HG02943 (cell line): Measurements from ENCODE around the gene EXOC2.
"Not testable (repeated sequence)": the region's sequence is repeated elsewhere in the genome, so short reads cannot be mapped to it uniquely, and the experiment has no call there.

Experiments
- ATAC-seq: cut with Tn5 transposase; IDR thresholded peaks from one replicate; pipeline ENCODE4 v1.9.1; 2021; ENCODE audit warnings: mild to moderate bottlenecking, low read depth, moderate library complexity; ENCODE audit not compliant: unreplicated experiment

Gene EXOC2

DNA sequence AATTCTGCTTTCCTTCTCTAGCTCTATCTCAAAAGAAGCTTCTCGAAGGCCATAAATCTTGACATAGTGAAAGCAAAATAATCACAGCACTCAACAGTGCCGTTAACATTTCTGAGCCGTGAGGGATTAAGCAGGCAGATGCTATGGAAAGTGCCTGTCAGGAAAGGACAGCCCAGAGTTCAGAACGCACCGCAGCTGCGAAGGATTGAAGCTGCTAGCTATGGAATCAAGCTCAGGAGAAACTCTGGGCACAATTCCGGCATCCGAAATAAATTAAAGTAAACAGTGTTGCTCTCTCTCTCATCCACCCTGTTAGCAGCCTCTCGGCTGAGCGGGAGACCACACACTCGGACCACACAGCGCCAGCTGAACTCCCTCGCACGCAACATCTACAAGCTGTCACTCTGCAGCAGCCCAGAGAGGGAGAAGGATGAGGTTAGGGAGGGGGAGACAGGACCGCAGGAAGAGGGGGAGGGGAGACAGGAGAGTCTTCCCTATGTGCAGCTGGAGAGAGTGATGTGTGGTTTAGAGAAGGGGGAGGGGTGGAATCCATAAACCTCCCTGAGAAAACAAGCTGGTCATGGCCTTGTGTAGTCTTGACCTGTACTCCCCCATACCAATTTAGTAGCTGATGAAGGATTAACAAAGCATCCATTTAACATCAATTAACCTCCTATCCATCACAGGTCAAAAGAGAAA, 9.0 kb downstream of the EXOC2 start:
- no peak for ATAC-seq

DNA sequence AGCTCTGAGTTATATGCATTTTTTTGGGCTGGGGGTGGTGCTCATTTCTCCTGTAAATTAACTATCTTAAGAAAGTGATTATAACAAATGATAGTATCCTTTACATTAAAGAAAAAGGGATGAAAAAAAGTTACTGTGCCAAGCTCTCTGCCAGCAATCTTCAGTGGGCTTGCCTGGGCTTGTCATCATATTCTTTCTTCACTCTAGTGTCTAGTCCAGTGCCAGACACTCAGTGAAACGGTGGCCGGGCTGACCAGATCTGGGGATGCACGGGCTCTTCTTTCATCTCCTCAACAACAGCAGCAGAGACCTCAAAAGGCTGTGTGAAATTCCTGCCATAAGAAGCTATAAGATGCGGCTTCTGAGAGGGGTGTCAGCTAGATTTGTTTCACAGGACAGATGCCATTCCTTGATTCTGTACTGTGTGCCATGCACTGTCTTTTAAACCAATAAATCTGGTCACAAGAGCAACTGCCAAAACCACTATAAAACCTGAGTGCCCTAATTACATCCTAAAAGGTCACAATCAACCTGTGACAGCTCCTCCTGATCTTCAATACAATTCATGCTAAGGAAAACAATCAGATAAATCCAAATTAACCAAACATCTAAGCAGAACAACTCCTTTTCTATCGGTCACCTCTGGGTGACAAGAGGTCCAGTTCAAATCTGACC, 12.1 kb downstream of the EXOC2 start:
- no peak for ATAC-seq

DNA sequence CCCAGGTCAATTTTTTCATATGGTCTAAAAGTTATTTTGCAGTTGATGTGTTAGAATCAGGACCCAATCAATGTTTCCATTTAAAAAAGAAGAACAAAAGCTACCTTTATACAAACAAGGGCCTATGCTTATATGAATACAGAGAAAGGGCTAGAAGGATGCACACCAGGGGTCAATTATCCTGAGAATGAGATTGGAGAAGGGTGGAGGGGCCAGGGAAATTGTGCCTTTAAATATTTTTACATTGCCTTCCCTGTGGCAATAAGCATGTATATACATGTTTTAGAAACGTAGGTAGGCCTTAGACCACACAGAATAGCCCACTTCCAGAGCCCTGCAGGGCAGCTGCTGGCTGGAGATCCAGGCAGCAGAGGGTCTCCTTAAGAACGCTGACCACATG, 12.7 kb downstream of the EXOC2 start:
- ATAC-seq = no peak

DNA sequence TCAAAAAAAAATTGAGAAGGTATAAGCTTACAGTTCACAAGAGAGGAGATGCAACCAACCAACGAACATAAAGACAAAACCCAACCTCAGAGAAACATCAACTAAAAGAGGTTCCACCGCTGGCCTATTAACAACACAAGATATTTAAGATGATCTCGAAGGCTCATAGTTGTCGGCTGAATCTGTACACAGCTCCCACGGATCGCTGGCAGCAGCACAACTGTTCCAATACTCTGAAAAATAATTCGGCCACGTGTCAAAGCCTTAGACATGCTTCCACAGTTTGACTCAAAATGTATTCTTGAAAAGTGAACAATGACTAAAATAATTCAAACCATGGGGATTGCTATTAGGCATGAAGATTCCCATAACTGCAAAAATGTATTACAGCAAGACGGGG, 13.7 kb downstream of the EXOC2 start:
- no peak for ATAC-seq

DNA sequence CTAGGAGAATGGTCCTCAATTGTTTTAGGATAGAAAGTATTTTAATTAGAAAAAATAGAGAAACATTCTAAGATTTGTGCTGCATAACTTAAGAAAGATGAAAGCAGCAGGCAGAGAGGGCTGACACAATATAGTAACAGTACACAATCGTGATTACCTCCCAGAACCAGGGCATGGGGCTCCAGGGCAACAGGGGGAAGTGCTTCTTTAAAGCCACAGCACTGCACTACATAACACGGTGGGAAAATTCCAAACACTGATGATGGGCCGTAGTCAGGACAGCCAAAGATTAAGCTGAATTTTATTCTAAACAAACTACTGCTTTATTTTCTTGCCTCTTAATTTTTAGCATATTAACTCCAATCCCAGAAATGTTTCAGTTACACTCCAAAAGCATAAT, 14.4 kb downstream of the EXOC2 start:
- ATAC-seq = no peak

DNA sequence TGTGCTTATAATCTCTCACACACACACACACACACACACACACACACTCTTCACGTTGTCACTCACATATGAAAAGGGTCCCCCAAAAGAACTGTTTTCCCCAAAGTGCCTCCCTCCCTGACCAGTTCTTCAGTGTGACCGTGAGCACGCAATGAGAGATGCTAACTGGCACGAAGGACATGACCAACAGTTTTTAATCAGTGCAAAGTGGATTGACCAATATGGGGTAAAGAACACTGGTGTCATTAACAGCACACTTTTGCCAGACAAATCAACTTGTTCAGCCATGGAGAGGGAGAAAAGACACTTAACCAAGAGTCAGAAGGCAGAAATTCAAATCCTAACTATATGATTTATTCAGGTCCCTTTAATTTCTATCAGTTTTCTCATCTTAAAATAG, 15.0 kb downstream of the EXOC2 start:
- no peak for ATAC-seq

DNA sequence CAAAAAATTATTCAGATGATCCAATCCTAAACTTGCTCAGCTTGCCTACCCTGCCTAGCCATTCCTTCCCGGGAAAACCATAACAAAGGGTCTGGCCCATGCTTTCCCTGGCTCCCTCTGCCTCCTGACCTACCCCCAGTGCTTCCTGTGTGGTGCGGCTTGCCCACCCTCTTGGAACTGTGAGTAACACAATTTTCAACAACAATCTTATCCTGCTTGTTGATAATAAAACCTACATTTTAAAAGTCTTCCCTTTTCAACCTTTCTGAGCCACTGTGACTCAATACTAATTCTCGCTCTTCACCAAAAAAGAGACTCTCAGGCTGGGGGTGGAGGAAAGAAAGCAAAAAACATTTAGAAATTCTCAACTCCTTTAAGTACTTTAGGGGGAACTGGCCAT, 18.0 kb downstream of the EXOC2 start:
- ATAC-seq = no peak

DNA sequence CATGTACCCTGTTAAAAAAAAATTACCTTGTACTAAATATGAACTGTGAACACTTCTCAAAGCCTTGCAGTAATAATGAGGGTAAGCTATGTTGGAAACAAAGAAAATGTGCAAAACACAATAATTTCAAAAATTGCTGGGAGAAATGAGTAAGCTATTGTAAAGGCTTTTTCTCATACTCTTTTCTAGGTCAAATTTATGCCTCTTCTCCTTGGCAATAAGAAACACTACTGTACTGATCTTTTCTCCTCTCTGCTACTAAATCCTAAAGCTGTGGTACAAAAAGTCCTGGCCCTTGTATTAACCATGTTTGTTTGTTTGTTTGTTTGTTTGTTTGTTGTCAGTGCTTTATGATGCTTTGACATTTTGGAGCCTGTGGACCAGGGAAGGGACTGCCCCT, 18.5 kb downstream of the EXOC2 start:
- no peak for ATAC-seq

DNA sequence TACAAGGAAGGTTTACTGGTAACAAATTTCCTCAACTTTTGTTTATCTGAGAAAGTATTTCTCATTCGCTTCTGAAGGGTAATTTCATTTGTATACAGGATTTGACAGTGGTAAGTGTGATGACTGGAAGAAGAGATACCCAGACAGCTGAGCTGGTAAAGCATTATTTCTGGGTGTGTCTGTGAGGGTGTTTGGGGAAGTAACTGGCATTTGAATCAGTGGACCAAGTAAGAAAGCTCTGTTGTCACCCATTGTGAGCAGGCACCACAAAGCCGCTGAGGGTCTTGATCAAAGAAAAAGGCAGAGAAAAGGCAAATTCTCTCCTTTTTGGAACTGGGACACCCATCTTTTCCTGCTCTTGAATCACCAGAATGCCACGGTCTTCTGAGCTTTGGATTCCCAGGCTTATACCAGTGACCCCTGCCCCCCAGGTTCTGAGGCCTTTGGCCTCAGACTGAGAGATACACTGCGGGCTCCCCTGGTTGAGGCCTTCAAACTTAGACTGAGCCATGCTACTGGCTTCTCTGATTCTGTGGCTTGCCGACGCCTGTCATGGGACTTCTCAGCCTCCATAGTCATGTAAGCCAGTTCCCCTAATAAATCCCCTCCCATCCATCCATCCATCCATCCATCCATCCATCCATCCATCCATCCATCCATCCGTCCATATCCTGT, 25.5 kb downstream of the EXOC2 start:
- no peak for ATAC-seq

DNA sequence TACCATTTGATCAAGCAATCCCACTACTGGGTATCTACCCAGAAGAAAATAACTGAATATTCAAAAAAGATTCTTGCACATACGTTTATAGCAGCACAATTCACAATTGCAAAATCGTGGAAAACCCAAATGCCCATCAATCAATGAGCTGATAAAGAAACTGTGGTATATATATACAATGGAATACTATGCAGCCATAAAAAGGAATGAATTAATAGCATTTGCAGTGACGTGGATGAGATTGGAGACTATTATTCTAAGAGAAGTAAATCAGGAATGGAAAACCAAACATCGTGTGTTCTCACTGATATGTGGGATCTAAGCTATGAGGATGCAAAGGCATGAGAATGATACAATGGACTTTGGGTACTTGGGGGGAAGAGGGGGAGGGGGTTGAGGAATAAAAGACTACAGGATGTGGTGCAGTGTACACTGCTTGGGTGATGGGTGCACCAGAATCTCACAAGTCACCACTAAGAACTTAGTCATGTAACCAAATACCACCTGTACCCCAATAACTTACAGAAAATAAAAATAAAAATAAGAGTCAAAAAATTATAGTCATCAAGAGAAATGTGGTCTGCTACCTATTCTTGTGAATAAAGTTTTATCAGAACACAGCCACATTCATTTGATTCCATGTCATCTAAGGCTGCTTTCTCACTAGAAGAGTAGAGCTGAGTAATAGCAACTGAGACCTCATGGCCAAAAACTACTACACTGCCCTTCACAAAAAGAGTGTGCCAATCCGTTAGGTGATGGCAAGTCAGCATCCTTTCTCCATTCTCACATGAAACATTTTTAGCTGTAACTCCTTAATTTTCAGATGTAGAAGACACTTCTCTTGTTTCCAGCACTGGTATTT, 27.3 kb downstream of the EXOC2 start:
- no peak for ATAC-seq

DNA sequence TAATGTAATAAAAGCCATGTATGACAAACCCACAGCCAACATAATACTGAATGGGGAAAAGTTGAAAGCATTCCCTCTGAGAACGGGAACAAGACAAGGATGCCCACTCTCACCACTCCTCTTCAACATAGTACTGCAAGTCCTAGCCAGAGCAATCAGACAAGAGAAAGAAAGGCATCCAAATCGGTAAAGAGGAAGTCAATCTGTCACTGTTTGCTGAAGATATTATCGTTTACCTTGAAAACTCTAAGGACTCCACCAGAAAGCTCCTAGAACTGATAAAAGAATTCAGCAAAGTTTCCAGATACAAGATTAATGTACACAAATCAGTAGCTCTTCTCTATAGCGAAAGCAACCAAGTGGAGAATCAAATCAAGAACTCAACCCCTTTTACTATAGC, 29.2 kb downstream of the EXOC2 start:
- ATAC-seq = not testable (repeated sequence)

DNA sequence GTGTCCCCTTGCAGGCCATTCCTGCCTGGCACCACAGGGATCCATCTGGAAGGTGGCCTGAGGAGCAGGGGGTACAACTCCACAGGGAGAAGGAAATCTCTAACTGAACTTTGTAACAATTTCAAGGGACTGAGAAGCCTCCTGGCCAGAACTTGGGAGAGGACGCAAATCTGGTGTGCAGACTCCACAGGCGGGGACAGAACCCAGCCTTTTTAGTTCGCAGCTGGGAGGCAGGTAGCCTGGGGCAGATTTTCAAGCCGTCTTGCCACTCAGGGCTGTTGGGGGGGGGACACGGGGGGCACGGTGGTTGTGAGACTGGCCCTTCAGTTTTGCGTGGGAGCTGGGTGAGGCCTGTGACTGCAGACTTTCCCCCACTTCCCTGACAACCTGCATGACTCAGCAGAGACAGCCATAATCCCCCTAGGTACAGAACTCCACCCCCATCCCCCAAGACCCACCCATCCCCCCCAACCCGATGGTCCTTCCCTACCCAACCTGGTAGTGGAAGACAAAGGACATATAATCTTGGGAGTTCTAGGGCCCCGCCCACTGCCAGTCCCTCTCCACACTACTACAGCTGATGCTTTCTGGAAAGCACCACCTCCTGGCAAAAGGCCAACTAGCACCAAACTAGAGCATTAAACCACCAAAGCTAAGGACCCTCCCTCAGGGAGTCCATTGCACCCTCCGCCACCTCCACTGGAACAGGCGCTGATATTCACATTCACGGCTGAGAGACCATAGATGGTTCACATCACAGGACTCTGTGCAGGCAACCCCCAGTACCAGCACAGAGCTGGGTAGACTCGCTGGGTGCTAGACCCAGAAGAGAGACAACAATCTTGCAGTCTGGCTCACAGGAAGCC, 33.0 kb downstream of the EXOC2 start:
- no peak for ATAC-seq

DNA sequence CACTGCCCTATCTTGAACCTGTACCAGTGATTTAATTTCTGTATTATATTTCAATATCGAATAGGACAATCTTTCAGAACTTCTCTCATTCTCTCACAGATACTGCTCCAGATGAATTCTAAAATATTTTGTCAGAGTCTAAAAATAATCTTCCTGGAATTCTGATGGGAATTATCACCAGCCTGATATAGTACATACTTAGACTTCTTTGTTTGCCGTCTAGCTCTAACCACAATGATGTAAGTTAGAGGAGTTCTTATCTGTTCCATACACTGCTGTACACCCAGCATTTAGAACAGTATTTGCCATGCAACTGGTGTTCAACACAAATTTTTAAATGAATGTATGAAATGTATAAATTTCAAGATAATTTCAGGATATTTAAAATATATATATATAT, 34.7 kb downstream of the EXOC2 start:
- no peak for ATAC-seq

DNA sequence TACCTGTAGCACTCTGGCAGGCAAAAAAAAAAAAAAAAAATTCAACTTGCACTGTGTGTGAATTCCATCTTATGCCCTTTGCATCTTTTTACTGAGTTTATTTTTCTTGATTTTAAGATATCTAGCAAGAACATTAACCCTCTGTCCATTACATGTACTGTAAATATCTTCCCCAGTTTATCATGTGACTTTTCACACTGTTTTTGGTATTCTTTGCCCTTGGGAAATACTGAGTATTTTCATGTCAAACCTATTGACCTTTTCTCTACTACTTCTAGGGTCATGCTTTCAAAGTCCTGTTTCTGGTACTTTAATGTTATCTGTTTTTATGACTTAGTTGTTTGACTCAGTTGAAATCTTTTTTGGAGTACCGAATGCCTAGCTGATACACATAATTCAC, 35.2 kb downstream of the EXOC2 start:
- no peak for ATAC-seq

DNA sequence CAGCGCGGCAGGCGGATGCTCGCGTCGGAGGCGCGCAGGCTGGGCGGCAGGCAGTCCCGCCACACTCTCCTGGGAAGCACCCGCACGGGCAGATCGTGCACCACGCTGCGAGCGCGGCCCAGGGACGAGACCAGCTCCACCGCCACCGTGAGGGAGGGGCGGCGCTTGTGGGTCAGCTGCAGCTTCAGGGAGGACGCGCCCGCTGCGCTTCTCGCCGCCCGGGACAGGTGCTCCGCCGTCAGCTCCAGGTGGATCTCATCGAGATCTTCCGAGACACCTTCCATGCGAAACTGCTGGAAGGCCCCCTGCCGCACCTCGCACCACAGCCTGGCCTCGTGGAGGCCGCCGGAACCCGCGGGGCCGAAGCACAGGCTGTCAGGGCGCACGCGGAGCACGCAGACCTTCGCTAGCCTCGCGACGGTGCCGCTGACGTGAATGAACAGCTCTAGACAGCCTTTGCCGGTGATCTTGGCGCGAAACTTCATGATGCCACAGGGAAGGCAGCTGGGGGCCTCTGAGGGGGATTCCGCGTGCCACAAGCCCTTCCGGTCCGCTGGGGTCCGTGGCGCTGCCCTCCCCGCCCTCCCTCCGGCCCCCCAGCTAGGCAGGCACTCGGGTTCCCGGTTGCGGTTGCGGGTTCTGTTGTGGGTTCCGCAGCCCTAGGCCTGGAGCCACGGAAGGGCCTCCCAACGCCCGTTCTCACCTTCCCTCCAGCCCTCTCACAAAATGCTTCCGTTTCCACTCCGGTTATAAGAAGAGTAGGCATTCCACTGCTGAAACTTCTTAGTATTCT, 36.3 kb downstream of the EXOC2 start, which contains the start of gene HUS1B:
Gene HUS1B, minus strand, starts transcription at position 641 of the 793 bp plus-strand sequence. Its CDS starts 156 bp downstream, at position 485.
- ATAC-seq = no peak

DNA sequence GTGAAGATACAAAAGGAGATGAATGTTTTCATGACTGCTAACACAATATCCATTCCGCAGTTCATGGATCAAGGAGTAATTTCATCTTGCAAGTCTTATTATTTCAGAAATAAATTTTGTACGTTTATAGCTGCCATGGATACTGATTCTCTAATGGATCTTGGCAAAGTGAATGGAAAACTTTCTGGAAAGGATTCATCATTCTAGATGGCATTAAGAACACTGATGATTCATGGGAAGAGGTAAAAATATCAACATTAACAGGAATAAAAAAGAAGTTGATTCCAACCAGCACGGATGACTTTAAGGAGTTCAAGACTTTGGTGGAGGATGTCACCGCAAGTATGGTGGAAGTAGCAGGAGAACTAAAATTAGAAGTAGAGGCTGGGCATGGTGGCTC, 38.8 kb downstream of the EXOC2 start:
- ATAC-seq = no peak

DNA sequence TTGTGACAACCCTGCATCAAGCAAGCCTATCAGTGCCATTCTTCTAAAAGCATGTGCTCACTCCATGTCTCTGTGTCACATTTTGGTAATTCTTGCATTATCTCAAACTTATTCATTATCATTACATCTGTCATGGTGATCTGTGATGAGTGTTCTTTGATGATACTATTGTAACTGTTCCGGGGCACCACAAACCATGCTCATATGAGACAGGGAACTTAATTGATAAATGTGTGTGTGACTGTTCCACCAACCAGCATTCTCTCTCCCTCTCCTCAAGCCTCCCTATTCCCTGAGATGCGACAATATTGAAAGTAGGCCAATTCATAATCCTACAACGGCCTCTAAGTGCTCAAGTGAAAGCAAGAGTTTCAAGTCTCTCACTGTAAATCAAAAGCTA, 40.1 kb downstream of the EXOC2 start:
- ATAC-seq = no peak

DNA sequence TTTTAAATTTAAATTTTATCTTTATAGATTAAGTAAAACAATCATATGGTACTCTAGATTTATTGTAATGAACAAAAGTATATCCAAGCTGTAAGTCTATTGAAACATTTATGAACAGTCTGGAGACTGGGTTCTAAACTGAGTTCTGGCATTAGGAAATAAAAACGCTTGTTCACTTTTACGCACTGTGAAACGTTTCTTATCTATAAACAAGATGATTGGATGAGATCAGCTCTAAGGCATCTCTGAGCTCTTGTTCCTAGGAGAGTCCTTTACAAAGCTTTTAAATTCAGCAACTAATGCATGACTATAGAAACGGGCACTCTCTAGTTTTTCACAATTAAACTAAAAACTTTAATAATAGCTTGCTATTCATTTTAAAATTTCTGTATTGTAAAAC, 42.8 kb downstream of the EXOC2 start:
- no peak for ATAC-seq

DNA sequence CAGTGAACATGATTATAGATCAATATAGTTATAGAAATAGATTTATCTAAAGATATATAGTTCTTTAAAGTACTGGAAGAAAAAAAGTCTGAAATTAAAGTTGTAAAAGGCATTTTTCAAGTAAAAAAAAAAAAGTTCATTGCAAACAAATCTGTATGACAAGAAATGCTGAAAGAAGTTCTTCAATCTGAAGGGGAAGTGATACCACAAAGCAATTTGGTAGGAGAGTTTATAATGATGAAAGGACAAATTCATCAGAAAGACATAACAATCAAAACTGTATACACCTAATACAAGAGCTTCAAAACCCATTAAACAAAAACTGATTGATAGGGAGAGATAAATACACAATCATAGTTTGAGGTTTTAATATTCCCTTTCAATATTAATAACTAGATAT, 50.1 kb downstream of the EXOC2 start:
- ATAC-seq = no peak
